GM18909 (cell line): ENCODE measurements around the gene CEP55.
"Not testable (repeated sequence)": the region's sequence is repeated elsewhere in the genome, so short reads cannot be mapped to it uniquely, and the experiment has no call there.

ENCODE experiments used
- ATAC-seq: cut with Tn5 transposase; IDR thresholded peaks from one replicate; pipeline ENCODE4 v1.9.1; 2021; ENCODE audit warnings: mild to moderate bottlenecking; ENCODE audit not compliant: unreplicated experiment, poor library complexity

CEP55 gene

DNA sequence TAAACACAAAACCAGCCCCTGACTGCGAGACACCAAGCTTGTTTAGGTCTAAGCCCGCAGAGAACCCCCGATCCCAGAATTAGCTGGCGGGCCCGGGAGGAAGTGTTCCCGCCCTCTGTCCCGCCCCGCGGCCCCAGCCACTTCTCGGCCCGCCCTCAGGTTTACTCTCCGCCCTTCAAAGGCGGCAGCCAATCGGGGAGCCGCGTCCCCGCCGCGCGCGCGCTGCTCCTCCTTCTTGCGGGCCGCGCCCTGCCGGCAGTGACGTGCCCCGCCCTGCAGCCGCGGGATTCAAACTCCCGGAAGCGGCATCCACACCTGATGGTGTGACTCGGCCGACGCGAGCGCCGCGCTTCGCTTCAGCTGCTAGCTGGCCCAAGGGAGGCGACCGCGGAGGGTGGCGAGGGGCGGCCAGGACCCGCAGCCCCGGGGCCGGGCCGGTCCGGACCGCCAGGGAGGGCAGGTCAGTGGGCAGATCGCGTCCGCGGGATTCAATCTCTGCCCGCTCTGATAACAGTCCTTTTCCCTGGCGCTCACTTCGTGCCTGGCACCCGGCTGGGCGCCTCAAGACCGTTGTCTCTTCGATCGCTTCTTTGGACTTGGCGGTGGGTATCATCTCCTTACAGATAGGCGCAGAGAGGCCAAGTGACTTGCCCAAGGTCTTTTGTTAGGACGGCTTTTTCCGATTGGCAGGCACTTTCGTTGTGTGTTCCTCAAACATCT lies at the start of gene CEP55:
TSS of gene CEP55 (plus strand) at position 291 of the 720 bp plus-strand sequence. CDS start 3,440 bp downstream, outside the sequence.
- peak; percentile 99 for ATAC-seq

DNA sequence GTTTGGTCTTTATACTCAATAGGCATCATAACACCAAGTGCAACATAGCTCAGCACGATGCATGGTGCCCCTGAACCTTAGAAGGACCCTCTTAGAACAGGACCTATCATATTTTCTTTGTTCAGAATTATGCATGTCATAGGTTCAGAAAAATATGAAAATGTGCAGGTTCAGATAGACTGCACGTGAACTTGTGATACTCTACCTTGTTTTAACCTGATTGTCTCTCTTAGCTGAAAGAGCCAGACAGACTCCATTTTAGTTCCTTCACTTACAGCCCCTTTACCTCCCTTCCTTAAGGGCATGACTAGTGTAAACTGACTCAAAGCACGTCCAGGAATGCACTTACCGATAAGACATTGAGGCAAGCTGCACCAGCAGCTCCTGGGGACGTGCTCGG lies 49.4 kb upstream of the CEP55 start:
- no peak for ATAC-seq

DNA sequence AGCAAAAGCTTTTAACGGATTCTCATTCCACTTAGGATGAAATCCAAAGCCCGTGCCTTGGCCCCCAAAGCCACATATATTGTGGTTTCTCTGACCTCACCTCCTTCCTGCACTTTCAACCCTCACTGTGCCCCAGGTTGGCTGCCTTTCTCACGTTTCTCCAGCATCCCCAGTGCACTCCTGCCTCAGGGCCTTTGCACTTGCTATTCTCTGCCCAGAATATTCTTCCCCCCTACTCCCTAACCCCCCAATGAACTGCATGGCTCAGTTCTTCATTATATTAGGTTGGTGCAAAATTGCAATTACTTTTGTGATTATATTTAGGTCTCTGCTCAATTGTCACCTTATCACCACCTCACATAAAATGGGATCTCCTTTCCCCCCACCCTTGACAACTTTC lies 48.4 kb upstream of the CEP55 start:
- no peak for ATAC-seq

DNA sequence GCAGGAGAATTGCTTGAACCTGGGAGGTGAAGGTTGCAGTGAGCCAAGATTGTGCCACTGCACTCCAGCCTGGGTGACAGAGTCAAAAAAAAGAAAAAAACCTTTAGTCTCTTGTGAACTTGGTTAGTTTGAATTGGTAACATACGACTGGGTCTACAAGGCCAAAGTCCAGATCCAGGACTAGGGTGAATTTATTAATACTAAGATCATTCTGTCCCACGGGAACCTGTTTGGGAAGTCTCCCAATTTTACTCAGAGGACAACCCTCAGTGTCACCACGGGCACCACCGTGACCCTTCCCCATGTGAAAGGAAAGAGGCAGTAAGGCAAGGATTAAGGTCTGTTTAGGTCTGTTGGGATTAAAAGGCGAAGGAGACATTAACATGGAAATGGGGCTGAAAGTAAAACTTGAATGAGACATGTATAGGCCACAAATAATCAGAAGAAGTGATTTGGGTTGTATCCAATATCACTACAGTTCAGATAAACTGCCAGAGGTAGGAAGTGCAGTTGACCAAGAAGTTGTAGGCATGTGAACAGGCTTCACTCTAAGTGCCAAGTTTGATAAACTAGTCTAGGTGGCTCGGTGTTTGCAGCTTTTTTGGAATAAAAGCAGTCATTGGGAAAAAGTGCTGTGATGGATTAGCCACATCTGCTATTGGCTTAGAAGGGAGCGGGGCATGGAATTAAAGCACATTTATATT lies 45.0 kb upstream of the CEP55 start:
- ATAC-seq: no peak

DNA sequence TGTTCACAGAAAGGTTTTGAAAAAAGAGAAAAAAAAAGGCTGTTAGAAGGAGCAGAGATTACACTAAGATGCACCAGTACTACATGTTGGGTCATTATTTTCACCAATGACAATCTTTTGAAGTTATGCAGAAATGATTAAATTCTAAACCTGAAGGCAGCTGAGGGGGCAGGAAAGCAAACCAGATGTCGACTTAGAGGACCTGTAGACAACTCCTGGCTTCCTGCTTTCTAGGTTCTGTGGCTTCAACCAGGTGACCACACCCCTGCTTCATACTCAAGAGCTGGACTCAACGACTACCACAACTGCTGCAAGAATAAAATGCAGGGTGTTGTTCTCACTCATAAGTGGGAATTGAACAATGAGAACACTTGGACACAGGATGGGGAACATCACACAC lies 44.3 kb upstream of the CEP55 start:
- no peak for ATAC-seq

DNA sequence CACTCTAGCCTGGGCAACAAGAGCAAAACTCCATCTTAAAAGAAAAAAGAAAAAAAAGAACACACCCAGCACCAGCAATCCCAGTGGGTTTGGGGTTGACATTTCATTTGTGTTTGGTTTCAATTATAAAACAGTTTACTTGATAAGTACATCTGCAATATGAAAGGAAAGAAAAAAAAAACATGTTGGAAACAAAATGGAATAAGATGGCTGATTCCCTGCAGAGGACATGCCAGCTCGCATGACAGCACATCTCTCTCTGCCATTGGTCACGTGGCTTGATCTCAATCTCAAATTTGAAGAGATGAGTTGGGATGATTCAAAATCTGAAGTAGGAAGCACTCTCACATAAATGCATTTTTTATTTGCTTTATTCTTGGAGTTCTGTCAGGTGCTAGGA lies 42.3 kb upstream of the CEP55 start:
- no peak for ATAC-seq

DNA sequence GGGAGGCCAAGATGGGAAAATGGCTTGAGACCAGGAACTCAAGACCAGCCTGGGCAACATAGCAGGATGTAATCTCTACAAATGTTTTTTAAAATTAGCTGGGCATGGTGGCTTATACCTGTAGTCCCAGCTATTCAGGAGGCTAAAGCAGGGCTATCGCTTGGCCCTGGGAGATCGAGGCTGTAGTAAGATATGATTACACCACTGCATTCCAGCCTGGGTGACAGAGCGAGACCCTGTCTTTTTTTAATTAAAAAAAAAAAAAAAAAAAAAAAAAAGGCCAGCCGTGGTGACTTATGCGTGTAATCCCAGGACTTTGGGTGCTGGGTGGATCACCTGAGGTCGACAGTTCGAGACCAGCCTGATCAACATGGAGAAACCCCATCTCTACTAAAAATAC lies 41.7 kb upstream of the CEP55 start:
- no peak for ATAC-seq

DNA sequence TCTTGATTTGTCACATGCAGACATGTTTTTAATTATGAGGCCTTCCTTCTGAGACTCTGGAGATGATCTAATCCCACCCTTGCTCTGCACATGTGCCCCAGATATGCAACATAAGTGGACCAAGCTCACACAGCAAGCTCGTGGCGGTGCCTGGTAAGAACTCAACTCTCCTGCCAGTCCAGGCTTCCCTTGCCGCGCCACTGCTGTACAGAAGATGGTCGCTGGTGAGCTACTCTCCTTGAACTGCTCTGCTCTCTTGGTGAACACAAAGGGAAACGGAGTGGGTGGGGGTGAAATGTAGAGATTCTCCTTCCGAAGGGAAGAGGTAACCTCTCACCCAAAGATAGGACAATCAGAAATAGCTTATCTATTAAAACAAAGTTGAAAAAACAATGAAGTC lies 39.9 kb upstream of the CEP55 start:
- no peak for ATAC-seq

DNA sequence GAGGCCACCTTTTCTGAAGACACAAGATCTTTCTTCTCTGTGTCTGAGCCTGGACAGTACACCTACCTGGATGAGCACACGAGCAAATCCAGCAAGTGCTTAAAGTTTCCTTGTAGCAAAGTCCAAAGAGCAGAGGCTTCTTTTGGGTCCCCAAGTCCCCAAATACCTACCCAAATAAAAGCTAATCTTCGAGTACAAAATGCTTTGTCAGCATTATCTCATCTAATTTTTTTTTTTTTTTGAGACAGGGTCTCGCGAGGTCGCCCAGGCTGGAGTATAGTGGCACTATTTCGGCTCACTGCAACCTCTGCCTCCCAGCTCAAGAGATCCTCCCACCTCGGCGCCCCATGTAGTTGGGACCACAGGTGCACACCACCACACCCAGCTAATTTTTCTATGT lies 38.9 kb upstream of the CEP55 start:
- no peak for ATAC-seq

DNA sequence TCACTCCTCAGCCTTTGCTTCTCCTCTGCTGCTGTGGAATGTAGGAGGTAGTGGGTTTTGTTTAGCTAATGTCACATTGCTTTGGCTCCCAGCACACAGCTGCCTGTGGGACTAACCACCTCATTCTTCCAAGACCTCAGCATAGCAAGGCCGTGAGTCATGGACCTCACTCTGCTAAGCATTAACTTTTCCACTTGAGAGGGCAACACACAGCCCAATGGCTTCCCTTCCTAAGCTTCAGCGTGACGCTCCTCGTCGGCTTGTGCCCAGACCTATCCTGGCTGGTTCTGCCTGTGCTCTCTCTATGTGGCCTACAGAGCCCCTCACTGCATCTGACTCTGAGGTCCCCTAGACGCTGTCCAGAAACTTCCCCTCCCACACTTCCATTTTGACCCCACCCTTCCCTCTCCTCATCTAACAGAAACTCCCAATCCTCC lies 37.6 kb upstream of the CEP55 start:
- no peak for ATAC-seq

DNA sequence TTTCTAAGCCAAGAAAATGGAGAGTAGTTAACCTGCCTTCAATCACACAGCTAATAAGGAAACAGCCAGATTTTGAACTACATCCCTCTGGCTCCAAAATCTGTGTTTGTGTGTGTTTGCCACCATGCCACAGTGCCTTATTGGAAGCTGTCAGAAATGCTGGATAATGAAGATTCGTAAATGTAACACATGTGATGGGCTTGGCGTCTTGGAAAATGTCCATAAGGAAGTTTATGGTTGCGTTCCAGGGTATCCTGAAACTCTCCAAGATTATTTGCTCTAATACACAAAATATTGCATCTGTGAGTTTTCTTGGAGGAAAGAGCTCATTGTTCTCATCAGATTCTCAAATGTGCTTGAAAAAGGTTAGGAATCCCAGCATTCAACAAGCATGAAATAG lies 36.9 kb upstream of the CEP55 start:
- no peak for ATAC-seq

DNA sequence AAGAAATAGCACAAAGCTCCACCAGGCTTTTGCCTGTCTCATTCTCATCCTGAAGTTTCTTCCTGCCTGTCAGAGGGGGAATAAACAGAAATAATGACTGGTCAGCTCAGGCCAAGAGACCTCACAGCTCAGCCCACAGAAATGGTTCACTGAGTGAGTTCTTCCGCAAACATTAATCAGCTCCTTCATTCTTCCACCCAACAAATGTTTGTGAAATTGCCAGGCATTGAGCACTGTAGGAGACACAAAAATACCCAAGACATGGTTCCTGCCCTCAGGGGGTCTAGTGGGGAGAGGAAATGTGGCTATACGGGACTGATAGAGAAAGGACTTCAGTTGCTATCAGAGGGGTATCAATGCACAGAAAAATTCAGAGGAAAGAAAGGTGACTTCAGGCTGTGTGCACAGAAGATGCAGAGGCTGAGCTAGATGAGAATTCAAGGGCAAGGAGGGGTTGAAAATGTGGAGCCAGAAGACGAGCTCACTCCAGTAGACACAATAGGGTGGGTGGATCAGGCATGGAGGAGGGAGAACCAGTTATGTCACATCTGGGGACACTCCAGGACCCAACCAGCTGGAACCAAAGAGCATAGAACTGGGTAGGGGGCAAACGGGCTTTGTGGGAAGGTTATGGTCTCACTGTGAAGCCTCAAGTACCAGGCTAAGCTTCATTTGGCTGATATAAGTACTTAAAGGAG lies 35.2 kb upstream of the CEP55 start:
- no peak for ATAC-seq

DNA sequence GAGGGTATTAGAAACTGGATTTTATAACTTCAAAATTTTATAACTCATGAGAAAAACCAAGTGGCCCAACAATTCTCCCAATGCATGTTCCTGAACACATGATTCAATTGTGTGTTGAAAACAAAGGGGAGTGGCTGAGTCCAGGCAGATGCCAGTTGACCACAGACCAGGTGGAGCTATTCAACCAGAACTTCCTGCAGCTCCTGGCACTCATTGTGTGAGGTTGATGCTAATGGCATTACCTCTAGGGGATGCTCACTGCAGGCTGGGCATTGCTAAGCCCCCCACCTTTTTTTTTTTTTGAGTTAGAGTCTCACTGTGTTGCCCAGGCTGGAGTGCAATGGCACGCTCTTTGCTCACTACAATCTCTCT lies 34.6 kb upstream of the CEP55 start:
- ATAC-seq: no peak

DNA sequence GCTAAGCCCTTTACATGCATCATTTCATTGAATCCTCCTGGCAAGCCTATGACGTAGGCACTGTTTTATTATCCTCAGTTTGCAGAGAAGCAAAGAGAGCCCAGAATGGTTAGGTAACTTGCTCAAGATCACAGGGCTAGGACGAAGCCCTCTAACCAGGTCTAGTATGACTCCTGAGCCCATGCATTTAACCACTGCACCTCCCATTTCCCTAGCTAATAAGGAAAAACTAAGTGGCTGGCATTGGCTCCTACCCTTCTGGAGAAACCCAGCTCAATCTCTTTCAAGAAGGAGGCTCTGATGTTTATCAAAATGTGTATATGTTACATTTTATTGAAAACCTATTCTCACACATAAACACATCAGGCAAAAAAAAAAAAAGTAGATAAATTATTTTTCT lies 34.0 kb upstream of the CEP55 start:
- no peak for ATAC-seq

DNA sequence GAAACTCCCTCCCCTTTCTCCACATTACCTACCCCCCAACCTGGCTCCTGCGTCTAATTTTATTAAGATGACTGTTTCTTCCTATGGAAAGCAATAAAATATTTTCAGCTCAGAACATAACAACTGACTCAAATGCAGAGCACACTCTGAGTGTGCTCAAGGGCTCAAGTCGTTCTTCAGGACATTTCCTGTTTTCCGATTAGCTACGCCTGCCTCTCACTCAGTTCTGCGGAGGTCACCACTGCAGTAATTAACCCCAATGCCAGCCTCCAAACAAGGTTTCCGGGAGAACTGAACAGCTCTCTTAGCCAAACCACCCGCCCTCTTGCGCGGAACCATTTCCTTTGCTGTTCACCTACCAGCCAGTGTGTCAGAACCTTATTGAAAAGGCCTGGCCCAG lies 33.5 kb upstream of the CEP55 start:
- no peak for ATAC-seq

DNA sequence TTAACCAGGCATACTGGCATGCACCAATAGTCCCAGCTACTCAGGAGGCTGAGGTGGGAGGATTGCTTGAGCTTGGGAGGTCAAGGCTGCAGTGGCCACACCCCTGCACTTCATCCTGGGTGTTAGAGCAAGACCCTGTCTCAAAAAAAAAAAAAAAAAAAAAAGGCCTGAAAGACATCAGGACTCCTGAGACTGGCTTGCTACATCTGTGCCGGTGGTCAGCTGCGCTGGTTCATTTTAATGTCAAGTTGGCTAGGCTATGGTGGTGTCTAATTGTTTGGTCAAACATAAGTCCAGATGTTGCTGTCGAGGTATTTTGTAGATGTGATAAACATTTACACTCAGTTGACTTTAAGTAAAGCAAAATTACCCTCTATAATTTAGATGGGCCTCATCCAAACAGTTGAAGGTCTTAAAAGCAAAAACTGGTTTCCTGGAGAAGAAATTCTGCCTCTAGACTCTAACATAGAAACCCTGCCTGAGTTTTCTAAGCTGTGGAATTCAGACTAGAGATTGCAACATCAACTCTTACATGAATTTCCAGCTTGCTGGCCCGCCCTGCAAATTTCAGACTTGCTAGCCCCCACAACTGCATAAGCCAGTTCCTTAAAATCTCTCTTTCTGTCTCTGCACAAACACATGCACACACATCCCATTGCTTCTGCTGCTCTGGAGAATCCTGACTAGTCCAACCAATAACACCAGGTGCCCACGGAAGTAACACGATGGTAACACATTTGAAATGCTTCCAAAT lies 32.5 kb upstream of the CEP55 start:
- ATAC-seq: no peak

DNA sequence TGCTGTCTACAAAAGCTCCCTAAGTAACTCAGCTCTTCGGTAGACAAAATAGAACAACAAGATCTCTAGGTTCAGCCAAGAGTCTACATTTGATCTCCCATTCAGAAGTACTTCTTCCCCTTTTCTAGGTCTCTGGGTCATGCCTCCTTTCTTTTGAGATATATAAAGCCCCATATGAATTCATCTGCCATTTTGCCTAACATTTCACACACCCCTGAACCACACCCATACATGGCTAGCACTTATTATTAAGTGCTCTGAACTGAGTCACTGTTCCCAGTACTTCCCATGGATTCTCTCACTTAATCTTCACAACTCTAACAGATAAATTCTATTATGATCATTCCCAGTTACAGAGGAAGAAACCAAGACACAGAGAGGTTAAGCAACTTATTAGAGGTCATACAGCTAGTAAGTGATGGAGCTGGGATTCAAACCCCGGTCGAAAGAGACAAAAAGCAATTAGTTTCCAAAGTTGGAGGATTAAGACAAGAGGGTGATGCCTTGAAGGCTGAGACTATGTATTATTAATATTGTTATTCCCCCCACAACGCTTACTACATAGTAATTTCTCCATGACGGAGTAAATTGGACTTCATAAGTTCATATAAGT lies 31.5 kb upstream of the CEP55 start:
- no peak for ATAC-seq

DNA sequence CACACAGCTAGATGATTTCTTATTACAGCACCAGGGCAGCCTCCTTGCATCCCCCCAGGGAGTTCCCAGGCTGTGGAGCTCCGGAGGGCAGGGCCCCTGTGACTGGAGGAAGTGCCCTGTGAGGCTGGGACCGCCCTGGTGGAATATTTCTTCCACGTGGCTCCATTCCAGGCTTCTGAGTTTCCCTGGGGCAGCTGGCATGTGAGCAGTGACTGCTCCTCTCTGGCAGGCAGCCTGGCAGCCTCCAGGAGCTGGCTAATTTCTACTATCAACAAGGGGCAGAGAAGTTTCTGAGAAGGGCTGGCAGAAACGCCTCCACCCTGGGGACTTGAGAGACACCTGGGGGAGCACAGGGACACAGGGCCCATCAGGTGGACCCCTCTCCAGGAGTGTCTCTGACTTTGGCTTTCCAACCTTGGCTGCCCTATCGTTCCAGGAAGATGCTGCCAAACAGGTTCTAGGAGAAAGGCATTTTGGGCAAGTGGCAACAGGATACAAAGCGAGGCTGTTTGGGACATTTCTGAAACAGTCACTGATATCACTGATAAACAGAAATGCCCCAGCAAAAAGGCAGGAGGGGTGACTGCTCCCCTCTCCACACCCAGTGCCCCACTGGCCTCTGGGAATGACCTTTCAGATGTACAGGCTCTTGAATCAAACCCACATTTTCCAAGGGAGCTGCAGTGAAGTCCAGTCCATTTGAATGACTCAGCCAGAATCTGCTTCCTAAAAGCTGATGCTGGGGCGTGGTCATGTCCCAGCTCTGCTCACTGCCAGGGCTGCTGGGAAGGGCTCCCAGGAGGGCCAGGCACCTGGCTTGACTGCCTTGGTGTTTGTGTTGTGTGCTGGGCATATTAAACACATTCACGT lies 30.4 kb upstream of the CEP55 start:
- no peak for ATAC-seq

DNA sequence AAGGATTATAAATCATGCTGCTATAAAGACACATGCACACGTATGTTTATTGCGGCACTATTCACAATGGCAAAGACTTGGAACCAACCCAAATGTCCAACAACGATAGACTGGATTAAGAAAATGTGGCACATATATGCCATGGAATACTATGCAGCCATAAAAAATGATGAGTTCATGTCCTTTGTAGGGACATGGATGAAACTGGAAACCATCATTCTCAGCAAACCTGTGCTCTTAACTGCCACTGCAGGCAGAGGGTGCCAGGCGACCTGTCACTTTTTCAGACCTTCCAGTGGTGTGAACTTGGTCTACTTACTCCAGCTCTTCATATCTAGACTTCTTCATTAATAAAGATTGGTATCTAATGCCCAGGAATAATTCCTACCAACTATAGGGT lies 28.8 kb upstream of the CEP55 start:
- ATAC-seq: not testable (repeated sequence)
